H1 (cell line): ENCODE measurements around the gene GALNT18. TPM values are rescaled to one million over a fixed set of nuclear protein-coding genes. Genes with fewer than 3 reads are reported as not detected.

Source experiments
- EZH2 ChIP-seq: fragments of 200-600 bp; sonication (generic); IDR thresholded peaks from 2 replicates; pipeline ENCODE4 v1.7.1; 2012; ENCODE audit warnings: low read depth, mild to moderate bottlenecking, moderate library complexity, low read length, inconsistent platforms; ENCODE audit not compliant: severe bottlenecking
- HDAC2 ChIP-seq, 2 experiments: fragments of 300-600 bp in 1 of 2; sonication (generic) in 1 of 2; IDR thresholded peaks; 2 replicates each; pipeline ENCODE4 v1.6.1; 2011 to 2012; ENCODE audit warnings: low read depth in 2 of 2, low read length in 2 of 2, mild to moderate bottlenecking in 2 of 2, moderate library complexity in 2 of 2, borderline replicate concordance in 1 of 2, inconsistent platforms in 1 of 2
- KDM1A ChIP-seq: fragments of 200-600, 300-600 bp; sonication (generic); IDR thresholded peaks from 2 replicates; pipeline ENCODE4 v1.7.1; 2016; ENCODE audit warnings: mild to moderate bottlenecking, low read length, borderline replicate concordance
- RNF2 ChIP-seq: fragments of 200-900, 300-1000 bp; sonication (generic); IDR thresholded peaks from 2 replicates; pipeline ENCODE4 v1.7.1; 2016; ENCODE audit warnings: borderline replicate concordance, low read depth, mild to moderate bottlenecking, antibody characterized with exemption, low read length; ENCODE audit not compliant: poor library complexity, severe bottlenecking; ENCODE audit errors: missing control alignments
- SUZ12 ChIP-seq: fragments of 200-600 bp; sonication (generic); IDR thresholded peaks from 2 replicates; pipeline ENCODE4 v1.6.1; 2012; ENCODE audit warnings: mild to moderate bottlenecking, inconsistent platforms, low read length, moderate library complexity, mixed read lengths
- polyA plus RNA-seq, 7 experiments: library from polyadenylated mRNA; depleted of rRNA in 3 of 7; stranded (reverse) in 5 of 7; unstranded in 2 of 7; fragments of >200 nt in 5 of 7; fragments of 200-250 nt in 2 of 7; gene quantifications; 1 replicate in 5 of 7; 2 replicates in 1 of 7; 4 replicates in 1 of 7; pipeline versions ENCODE4 v1.2.1 to v1.2.3, GENCODE V29; 2011 to 2013; ENCODE audit warnings: missing spikeins in 2 of 7, mixed read lengths in 2 of 7
- total RNA-seq: library from RNA; stranded (reverse); fragmentation: NEBNext Ultra II Directional; extraction: Animal tissue kit (Norgen Biotek cat#: 25700); gene quantifications from 2 replicates; pipeline ENCODE4 v1.2.1, GENCODE V29; 2021
- TF ChIP-seq, protein P1 (sequence below): IDR thresholded peaks from 2 replicates; pipeline ENCODE4 v1.6.1; 2012; ENCODE audit warnings: inconsistent platforms

The GALNT18 gene
- total and polyA plus RNA-seq, 2 of the 8 experiments (the other 6 are each of a cell fraction or from before 2014, with no cell fraction given): 6.0 to 9.4 TPM

DNA sequence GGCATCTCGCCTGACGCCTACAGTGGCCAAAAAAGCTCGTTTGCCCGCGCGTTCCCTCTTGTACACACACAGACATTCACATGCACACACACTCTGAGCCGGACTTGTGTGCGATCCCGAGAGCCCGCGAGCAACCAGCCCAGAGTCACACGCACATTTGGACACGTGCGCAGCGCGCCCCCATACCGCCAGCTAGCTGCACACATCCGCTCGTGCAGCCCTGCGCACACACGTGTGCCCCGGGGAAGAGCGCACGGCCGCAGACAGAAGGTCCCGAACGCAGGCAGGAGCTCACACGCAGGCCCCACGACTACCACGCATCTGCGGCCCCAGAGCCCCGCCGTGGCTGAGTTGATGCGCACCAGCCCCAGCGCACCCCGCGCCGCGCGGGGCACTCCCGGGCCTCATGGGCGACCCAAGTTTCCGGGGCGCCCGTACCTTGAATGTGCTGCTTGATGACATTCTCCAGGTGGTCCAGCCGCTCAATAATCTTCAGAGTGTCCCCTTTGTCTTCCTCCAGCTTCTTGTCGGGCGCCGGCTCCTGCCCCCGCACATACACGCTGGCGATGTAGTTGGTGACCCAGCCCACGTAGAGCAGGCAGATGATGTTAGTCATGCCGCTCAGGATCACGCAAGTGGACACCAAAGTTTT, 758 bp downstream of the GALNT18 start (continued):
- peak; percentile 91 for TF ChIP-seq SUZ12
- peak; percentile 80 for TF ChIP-seq EZH2
- TF ChIP-seq RNF2: peak; percentile 28
- 0 out of 4 replicates have a peak, but pooled peaks of 1 of the 2 experiments have one; percentile 20 for TF ChIP-seq HDAC2 (IDR thresholded peaks at IDR 0.05; ENCODE audit: borderline replicate concordance in 1 of 2, low read depth in 2 of 2, low read length in 2 of 2)
- TF ChIP-seq KDM1A: peak; percentile 32; the same call in 1 of the 2 replicates
- TF ChIP-seq, protein P1, sequence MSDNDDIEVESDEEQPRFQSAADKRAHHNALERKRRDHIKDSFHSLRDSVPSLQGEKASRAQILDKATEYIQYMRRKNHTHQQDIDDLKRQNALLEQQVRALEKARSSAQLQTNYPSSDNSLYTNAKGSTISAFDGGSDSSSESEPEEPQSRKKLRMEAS: peak; percentile 91
- TF ChIP-seq, all 59 proteins: peak for 10
